ENCODE data around the gene CACNA1D. TPM values are rescaled to one million over a fixed set of nuclear protein-coding genes. Genes with fewer than 3 reads are reported as not detected.

Gene CACNA1D
- total RNA-seq, 4 donors from 2014 or later = 74.6 to 194 (median 105) TPM

DNA sequence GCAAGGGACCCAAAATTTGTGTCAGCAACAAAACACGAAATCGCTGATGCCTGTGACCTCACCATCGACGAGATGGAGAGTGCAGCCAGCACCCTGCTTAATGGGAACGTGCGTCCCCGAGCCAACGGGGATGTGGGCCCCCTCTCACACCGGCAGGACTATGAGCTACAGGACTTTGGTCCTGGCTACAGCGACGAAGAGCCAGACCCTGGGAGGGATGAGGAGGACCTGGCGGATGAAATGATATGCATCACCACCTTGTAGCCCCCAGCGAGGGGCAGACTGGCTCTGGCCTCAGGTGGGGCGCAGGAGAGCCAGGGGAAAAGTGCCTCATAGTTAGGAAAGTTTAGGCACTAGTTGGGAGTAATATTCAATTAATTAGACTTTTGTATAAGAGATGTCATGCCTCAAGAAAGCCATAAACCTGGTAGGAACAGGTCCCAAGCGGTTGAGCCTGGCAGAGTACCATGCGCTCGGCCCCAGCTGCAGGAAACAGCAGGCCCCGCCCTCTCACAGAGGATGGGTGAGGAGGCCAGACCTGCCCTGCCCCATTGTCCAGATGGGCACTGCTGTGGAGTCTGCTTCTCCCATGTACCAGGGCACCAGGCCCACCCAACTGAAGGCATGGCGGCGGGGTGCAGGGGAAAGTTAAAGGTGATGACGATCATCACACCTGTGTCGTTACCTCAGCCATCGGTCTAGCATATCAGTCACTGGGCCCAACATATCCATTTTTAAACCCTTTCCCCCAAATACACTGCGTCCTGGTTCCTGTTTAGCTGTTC, 316.9 kb downstream of the CACNA1D start:
- no peaks in the 10 kb centered on the region for H3K4me1 ChIP-seq
- TF ChIP-seq, protein P1, sequence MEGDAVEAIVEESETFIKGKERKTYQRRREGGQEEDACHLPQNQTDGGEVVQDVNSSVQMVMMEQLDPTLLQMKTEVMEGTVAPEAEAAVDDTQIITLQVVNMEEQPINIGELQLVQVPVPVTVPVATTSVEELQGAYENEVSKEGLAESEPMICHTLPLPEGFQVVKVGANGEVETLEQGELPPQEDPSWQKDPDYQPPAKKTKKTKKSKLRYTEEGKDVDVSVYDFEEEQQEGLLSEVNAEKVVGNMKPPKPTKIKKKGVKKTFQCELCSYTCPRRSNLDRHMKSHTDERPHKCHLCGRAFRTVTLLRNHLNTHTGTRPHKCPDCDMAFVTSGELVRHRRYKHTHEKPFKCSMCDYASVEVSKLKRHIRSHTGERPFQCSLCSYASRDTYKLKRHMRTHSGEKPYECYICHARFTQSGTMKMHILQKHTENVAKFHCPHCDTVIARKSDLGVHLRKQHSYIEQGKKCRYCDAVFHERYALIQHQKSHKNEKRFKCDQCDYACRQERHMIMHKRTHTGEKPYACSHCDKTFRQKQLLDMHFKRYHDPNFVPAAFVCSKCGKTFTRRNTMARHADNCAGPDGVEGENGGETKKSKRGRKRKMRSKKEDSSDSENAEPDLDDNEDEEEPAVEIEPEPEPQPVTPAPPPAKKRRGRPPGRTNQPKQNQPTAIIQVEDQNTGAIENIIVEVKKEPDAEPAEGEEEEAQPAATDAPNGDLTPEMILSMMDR (IDR thresholded peaks at IDR 0.05) = no peak
- no peak for TF ChIP-seq POLR2A (IDR thresholded peaks at IDR 0.05)
- DNase-seq = no peak
- H3K27ac ChIP-seq = no peak overlapping the region
- H3K36me3 ChIP-seq = no peaks in the 10 kb centered on the region
- no peaks in the 10 kb centered on the region for H3K27me3 ChIP-seq
- H3K9me3 ChIP-seq = no peaks in the 10 kb centered on the region
- H3K4me3 ChIP-seq = no peak overlapping the region

DNA sequence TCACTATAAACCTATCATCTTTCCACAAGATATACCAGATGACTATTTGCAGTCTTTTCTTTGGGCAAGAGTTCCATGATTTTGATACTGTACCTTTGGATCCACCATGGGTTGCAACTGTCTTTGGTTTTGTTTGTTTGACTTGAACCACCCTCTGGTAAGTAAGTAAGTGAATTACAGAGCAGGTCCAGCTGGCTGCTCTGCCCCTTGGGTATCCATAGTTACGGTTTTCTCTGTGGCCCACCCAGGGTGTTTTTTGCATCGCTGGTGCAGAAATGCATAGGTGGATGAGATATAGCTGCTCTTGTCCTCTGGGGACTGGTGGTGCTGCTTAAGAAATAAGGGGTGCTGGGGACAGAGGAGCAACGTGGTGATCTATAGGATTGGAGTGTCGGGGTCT, 318.0 kb downstream of the CACNA1D start:
- TF ChIP-seq POLR2A (IDR thresholded peaks at IDR 0.05) = no peak
- TF ChIP-seq, protein P1 (IDR thresholded peaks at IDR 0.05) = peak in 1 of 6 experiments; percentile 11
- Histone ChIP-seq H3K27me3 (no peaks in the 10 kb centered on the region), H3K4me3 (no peak overlapping the region), H3K27ac (no peak overlapping the region), H3K9me3 (no peaks in the 10 kb centered on the region), H3K4me1 (no peaks in the 10 kb centered on the region), H3K36me3 (peaks cover 0 to 5% (median 0%) of the 10 kb centered on the region in 3 donors)
- no peak for DNase-seq

DNA sequence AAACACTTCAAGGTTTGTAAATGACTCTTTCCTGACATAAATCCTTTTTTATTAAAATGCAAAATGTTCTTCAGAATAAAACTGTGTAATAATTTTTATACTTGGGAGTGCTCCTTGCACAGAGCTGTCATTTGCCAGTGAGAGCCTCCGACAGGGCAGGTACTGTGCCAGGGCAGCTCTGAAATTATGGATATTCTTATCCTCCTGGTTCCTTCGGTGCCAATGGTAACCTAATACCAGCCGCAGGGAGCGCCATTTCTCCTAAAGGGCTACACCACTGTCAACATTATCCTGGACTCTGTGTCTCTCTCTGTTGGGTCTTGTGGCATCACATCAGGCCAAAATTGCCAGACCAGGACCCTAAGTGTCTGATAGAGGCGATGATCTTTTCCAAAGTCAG, 318.8 kb downstream of the CACNA1D start:
- H3K27ac ChIP-seq = no peak overlapping the region
- H3K27me3 ChIP-seq = no peaks in the 10 kb centered on the region
- TF ChIP-seq, protein P1 (IDR thresholded peaks at IDR 0.05) = no peak
- TF ChIP-seq POLR2A (IDR thresholded peaks at IDR 0.05) = no peak
- H3K9me3 ChIP-seq = no peaks in the 10 kb centered on the region
- peaks cover 0 to 12% (median 0%) of the 10 kb centered on the region in 3 donors for H3K36me3 ChIP-seq
- no peak overlapping the region for H3K4me3 ChIP-seq
- DNase-seq = no peak
- no peaks in the 10 kb centered on the region for H3K4me1 ChIP-seq

DNA sequence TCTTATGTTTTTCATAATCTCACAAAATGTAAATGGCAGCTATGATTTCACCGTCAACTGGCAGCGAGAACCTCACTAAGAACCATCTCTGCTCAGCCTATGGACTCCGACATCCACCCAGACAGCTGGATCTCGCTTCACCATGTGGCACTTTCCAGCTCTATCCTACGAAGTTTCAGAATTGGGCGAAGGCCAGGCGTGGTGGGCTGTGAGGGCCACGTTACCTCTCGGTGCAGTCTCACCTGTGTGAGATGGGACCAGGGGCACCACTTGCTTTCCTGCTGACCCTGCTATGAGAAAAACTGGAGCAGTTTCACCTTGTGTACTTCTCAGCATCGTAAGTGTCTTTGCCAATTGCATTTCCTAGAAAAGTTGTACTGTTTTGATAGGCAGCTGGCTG, 319.5 kb downstream of the CACNA1D start:
- Histone ChIP-seq H3K9me3 (no peaks in the 10 kb centered on the region), H3K4me3 (no peak overlapping the region), H3K4me1 (no peaks in the 10 kb centered on the region), H3K27ac (no peak overlapping the region), H3K36me3 (peaks cover 0 to 17% (median 0%) of the 10 kb centered on the region in 3 donors), H3K27me3 (no peaks in the 10 kb centered on the region)
- peak in 1 of 3 donors; percentile 40 for DNase-seq
- TF ChIP-seq POLR2A (IDR thresholded peaks at IDR 0.05) = no peak
- TF ChIP-seq, protein P1 (IDR thresholded peaks at IDR 0.05) = no peak

DNA sequence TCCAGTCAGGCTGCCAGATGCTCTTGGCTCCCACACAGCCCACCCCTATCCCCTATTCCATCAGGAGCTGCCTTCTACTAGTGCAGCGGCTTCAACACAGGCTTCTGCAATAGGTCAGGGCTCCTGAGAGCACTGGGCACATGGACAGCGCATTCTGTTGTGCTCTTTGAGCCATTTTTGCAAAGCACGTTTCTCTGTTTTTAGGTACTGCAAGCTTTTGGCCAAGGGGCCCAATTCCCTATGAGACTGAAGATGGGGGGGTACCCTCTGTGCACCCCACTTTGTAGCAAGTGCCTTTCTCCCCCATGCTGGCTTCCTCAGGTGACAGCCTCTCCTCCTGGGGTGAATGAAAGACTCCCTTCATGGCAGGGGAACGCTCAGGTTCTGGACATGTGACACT, 320.7 kb downstream of the CACNA1D start:
- no peak for TF ChIP-seq POLR2A (IDR thresholded peaks at IDR 0.05)
- TF ChIP-seq, protein P1 (IDR thresholded peaks at IDR 0.05) = no peak
- DNase-seq = no peak
- H3K36me3 ChIP-seq = peaks cover 0 to 29% (median 0%) of the 10 kb centered on the region in 3 donors
- no peak overlapping the region for H3K4me3 ChIP-seq
- no peak overlapping the region for H3K27ac ChIP-seq
- H3K4me1 ChIP-seq = no peaks in the 10 kb centered on the region
- no peaks in the 10 kb centered on the region for H3K27me3 ChIP-seq
- H3K9me3 ChIP-seq = no peaks in the 10 kb centered on the region
